Measurements from ENCODE around the gene PLD5.
"Not testable (repeated sequence)": the region's sequence is repeated elsewhere in the genome, so short reads cannot be mapped to it uniquely, and the experiment has no call there.

PLD5 gene

DNA sequence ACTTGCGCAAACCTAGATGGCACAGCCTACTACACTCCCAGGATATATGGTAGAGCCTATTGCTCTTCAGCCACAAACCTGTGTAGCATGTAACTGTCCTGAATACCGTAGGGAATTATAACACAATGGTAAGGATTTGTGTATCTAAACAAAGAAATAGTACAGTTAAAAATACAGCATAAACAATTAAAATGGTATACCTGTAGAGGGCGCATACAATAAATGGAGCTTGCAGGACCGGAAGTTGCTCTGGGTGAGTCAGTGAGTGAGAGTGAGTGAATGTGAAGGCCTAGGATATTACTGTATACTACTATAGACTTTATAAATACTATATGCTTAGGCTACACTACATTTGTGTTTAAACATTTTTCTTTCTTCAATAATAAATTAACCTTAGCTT lies 99.3 kb downstream of the PLD5 start:
- no peak for DNase-seq (ENCODE audit: low spot score)

DNA sequence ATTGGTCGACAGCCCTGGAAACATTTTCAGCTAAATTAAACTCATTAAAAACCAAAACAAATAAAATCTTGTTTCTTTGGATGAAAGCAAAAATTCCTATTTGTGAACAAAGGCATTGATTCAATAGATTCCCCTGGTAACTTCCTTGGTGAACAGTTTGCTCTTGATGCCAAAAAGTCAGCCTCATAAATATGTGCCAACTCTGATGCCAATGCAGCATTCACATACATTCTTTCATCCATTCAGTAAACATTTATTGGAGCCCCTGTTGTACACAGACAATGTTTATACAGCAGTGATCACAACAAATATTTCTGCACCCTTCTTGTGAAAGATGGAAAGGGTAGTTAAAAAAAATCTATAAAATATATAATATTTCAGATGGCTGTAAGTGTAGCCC lies 107.8 kb downstream of the PLD5 start:
- no peak for DNase-seq (ENCODE audit: low spot score)

DNA sequence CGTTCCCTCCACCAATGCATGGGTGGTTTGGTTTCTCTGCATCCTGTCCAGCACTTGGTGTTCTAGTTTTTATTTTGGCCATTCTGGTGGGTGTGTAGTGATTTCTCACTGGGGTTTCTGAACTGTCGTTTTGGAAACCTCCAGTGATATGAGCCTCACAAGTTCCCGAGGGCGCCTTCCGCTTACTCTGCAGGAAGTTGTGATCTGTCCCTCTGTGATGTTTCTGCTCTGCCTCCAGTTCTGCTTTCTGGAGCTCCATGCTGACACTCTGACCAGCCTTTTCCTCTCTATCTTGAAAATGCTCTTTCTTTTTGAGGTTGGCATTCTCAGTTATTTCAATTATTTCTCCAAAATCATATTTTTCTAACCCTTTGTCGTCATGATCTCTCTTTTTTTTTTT lies 111.6 kb downstream of the PLD5 start:
- DNase-seq (ENCODE audit: low spot score): no peak

DNA sequence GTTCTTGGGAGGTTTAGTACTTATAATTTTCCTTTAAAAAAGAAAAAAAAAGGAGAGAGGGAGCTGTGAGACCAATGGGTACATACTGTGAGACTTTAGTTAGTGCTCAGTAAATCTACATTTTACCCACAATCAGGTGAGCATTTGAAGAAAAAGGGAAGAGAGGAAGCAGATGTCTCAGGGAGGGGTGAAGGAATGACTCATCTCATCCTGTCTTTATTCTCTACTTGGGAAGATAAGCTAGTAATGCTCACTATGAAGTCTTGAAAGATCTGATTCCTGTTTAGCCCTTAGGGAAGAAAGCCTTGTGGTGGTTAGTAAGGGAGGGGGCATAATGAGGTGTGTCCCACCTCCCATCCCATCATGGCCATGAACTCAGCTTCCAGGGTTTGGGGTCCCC lies 112.6 kb downstream of the PLD5 start:
- no peak for DNase-seq (ENCODE audit: low spot score)

DNA sequence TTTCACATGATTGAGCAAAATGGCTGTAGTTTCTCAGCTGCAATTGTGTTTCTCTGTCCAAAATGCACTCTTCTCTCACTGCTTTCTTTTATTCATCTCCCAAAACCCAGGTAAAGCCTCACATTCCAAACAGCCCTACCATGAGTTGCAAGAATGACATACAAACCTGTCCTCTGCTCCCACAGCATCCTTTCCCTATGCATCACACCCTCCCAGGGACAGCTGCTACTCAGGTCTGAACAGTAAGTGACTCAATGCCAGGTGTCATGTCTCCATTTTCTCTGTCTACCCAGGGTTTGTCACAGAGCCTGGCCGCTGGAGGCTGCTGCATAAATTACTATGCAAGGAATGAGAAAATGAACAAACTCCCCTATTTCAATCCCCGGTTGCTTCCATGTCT lies 118.5 kb downstream of the PLD5 start:
- DNase-seq (ENCODE audit: low spot score): no peak

DNA sequence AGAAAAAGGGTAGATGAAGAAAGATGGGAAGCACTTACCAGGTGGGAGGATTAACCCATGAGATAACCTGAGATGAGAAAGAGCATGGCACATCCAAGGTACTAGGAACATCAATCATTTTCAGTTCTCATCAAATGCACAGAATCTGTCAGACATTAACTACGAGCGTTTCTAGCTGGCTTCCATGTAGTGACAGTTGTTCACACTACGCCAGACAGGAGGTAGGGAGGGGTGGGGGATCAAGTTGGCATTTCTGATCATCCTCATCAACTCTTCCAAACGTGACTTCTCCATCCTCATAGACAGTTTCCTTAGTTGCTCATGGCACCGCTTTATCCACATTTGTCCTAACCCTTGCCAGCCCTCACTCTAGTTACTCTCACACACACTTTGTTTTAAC lies 120.2 kb downstream of the PLD5 start:
- no peak for DNase-seq (ENCODE audit: low spot score)

DNA sequence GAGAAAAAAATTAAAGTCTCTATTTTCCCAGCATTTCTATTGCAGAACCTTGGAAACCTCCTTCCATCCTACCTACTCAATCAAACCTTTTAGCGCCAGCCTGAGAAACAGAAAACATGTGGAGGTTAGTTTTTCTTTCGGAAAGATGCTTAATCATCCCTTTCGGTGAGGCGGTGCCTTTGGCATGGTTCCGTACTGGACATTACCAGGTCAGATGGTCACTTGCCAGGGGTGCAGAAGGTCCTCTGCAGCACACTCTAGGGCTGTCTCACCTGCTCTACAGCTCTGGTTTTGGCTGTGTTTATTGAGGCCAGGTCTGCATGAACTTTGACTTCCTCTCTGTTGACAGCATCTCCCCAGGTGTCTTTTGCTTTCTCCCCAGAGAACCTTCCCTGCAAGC lies 121.5 kb downstream of the PLD5 start:
- DNase-seq (ENCODE audit: low spot score): no peak

DNA sequence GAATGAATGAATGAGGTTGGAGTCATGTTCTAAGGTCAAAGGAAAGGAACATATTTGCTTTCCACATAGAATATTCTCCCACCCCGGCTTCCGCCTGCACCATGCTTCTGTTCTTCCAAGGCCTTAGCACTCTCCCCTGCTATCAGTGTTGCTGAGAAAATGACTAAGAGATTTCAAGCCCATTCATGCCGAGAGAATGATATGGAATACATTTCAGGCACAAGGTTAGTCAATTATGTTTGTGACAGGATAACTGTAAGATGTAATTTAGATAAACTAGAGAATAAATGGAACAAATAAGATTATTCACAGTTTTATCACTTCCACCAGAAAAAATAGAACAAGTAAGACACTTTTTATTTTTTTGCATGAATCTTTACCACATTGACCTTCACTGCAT lies 122.6 kb downstream of the PLD5 start:
- DNase-seq (ENCODE audit: low spot score): no peak

DNA sequence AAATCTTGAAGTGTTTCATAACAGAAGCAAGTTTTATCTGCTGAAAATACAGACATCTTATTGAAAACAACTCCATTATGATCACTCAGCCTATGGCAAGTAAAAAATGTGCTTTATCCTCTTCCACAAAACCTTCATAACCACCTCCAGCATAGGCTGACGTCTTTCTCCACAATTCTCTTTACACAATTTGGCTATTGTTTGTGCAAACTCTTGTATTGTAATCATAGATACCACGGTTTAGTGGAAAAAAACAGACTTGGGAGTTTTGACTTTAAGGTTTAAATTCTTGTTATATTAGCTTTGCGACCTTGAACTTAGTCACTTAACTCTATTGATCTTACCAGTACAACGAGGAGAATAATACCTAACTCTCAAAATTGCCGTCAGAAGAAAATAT lies 126.1 kb downstream of the PLD5 start:
- DNase-seq (ENCODE audit: low spot score): no peak

DNA sequence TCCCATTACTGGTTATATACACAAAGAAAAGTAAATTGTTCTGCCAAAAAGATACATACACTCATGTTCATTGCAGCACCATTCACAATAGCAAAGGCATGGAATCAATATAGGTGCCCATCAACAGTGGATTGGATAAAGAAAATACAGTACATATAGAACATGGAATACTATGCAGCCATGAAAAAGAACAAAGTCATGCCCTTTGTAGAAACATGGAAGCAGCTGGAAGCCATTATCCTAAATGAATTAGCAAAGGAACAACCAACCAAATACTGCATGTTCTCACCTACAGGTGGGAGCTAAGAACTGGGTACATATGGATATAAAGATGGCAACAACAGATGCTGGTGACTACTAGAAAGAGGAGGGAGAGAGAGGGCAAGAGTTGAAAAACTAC lies 132.6 kb downstream of the PLD5 start:
- no peak for DNase-seq (ENCODE audit: low spot score)

DNA sequence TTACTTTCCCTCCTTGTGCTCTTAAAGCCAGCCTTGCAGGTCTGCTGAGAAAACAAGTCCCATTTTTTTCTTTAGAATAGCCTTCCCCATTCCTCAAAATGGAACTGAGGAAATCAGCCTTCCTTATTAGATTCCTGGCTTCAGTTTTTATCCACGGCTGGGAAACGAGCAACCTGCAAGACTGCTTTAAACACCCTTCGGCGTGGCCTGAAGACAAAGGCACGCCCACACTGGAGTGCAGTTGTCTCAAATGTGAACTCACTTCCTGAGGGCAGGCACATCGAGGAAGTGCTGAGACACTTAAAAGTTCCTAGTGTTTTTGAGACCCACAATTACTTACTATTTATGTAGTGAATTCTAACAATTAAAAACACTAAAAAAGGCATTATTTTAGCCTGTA lies 148.4 kb downstream of the PLD5 start:
- not testable (repeated sequence) for DNase-seq (ENCODE audit: low spot score)

DNA sequence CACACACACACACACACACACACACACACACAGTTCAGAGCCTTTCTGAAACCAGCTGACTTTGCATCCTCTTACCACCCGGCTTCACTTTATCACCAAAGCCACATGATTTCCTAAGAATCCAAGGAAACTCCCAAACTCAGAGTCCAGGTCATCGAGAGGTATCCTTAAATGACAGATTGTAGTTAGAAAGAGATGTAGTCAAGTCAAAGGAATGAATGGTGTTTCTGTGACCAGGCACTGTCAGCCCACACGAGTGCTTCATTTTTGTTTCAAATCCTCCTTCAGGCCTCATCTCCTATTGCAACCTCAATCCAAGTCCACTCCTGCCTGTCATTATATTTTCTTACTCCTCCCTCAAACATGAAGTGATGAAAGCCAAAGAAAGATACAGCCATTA lies 174.1 kb downstream of the PLD5 start:
- not testable (repeated sequence) for DNase-seq (ENCODE audit: low spot score)

DNA sequence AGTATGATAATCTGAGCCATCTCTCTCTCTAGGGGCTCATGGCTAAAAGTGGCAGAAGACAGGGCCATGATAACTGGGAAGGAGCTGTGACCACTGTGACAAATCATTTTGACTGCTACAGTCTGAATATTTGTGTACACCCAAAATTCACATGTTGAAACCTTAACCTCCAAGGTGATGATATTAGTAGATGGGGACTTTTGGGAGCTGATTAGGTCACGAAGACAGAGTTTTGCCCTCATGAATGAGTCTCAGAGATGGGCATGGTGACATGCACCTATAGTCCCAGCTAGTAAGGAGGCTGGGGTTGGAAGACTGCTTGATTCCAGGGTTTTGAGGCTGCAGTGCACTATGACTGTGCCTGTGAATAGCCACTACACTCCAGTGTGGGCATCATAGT lies 174.9 kb downstream of the PLD5 start:
- DNase-seq (ENCODE audit: low spot score): no peak

DNA sequence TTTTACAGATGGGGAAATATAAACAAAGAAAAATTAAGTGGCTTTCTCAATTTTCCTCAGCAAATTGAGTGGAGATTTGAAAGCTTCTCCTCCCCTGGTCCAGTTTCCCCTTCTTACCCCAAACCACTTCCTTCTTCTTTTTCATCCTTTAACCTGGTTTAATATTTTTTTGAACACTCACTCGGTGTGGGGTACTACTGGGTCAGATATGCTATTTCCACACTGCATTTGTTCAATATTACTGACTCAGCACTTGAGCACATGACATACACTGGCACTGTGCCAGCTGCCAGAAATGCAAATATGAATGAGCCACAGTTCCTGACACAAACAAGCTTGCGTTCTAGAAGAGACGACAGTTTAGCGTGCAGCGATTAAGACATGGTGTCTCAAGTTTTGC lies 193.6 kb downstream of the PLD5 start:
- not testable (repeated sequence) for DNase-seq (ENCODE audit: low spot score)

DNA sequence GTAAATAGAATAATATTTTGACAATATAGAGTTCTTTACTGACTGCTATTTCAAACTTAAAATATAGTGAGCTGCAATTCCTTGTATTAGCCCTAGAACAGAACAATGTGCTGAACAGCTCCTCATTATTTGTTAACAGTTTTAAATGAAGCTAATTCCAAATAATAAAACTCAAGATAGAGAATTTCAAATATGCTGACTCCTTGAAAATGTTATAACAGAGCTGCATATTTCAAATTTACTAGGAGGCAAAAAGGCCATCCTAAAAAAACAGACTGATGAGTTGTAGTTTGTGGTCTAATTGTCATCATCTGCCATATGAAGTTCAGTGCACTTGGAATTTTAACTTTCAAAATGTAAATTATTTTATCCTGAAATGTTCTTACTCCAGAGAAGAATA lies 197.1 kb downstream of the PLD5 start:
- DNase-seq (ENCODE audit: low spot score): not testable (repeated sequence)

DNA sequence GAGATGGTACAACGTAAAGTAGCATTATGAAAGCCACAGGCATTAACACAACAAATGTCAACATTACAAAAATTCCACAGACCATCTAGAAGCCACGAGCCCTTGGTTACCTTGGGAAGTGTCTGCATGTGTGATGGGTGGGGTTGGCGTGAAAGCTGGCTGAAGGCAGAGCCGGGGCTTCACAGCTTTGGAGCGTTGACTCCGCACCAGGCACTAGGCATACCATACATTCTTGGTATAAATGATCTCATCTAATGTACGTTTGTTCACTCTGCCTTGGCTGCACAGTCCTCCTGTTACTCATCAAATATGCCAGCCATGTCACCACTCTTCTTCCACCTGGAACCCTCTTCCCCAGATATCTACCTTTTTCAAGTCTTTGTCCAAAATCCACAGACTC lies 202.5 kb downstream of the PLD5 start:
- DNase-seq (ENCODE audit: low spot score): not testable (repeated sequence)

DNA sequence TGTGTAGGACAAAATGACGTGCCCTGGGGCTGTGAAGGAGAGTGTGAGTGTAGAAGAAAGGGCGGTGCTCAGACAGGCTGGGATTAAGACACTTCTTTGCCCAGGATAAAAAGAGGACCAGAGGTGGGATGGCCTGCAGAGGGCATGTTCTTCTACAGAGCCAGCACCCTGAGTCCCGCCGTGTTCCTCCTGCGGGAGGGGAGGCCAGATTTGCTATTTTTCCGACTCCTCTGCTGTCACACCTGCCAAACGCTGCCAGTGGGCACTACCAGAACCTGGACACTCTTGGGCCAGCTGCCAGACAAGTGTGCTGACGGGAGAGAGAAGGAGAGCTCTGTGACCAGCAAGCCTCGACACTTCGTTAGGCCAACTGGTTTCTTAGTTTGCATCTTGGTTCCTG lies 206.4 kb downstream of the PLD5 start:
- DNase-seq (ENCODE audit: low spot score): peak; percentile 46

DNA sequence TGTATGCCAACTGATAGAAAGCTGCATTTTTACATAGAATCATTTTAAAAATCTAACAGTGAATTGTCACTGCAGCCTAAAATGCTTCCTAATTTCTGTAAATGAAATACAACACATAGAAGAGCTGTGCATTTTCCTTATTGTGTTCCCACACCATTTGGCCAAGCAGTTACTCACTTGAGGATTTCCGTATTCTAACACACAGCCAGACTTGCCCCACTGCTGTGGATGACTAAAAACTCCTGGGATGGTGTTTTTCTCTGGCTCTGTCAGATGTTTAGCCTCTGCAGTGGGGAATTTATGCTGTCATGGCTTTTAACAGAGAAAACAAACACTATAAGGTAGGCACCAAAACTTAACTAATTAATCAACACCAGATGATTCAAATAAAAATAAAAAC lies 209.6 kb downstream of the PLD5 start:
- not testable (repeated sequence) for DNase-seq (ENCODE audit: low spot score)

DNA sequence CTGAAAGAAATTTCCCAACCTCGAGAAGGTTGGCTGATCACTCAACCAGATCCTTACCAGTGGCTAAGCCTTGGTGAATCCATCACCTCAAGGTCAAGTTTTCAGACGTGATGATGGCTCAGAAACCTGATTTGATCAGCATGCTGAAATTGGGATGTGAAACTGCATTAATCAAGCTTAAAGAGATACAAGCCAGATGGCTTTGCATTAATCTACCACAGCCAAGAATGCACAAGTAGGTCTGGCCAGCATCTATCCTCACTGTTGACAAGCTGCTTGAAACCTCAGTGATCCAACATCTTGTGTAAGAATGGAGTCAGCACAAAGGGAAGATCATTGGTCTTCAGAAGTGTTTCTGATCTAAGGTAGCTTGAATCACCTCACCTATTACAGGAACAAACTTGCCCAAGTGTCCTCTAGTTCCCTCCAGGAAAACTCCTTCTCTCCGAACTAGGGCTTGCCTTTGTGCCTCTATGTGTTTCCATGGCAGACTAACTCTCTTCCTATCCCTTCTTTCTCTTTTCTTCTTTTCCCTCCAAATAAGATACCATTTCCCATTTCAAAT lies 210.3 kb downstream of the PLD5 start:
- not testable (repeated sequence) for DNase-seq (ENCODE audit: low spot score)

DNA sequence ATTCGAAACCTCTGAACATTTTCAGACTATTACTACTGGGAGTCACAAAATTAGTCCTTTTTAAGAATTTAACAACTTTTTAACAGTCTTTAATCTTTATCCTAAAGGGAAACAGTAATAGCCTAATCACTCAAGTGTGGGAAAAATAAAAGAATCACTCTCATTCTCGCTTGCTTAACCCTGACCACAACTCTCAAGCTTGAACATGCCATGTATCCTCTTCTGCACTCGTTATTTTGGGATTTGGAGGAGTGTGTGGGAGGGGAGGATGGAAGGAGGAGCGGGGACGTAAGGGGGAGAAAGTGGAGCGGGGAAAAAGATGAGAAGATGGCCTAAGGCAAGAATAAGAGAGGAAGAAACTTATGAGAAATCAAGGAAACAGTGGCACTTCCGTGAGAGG lies 215.8 kb downstream of the PLD5 start:
- not testable (repeated sequence) for DNase-seq (ENCODE audit: low spot score)

DNA sequence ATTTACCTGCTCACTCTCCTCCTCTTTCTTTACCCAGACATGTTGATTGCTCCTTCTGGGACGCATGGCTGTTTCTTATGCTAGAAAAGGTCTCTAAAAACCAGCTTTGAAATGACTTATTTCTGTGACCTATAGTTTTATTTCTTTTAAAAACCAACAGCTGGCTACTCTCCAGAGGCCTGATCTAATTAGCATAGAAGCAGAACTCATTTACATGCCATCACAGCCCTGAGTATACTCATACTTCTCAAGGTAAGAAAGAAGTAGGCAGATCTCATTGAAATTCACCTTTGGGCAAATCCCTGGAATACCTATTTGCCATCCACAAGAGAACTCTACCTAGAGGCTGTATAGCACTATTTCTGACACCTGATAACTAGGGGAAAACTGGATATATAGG lies 230.7 kb downstream of the PLD5 start:
- not testable (repeated sequence) for DNase-seq (ENCODE audit: low spot score)

DNA sequence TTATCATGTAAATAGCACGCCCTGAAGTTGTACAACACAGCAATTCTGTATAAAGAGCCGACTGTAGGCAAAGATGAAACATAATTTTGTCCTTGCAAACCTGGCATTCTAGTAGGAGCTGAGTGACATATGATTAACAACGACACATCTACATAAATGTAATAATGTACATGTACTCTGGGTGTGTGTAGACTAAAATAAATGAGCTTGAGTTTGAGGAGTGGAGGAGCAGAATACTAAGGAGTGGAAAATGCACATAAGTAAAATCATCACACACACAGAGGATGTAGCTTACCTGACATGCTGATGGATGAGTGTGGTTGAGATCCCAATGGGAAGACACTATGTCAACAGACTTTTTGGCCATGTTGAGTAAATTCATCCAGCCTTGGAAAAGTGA lies 236.4 kb downstream of the PLD5 start:
- not testable (repeated sequence) for DNase-seq (ENCODE audit: low spot score)

DNA sequence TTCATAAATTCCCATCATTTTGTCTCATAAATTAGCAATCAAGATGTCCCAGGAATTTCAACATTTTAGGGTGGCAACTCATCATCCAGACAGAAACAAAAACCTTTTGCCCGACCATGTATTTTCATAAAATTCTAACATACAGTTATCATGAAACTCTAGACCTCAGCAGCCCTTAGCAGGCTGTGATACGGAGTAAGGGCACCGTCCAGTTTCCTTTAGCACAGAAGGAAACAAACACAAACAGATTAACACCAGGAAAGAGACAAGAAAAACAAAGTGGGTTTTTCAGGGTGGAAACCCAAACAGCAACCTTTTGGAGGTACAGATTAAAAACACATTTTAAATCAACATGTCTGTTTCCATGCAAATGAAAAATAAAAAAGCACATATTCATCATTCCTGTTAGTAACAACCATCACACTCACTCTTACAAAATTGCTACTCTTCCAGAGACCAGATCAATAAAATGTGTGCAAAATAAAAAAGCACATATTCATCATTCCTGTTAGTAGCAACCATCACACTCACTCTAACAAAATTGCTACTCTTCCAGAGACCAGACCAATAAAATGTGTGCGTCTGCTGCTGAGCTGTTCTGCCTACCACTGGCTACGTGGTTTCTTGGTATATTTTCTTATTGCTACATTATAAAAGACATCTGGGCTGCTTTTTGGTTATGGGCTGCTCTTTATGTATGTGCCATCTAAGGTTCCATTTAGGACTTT lies 241.6 kb downstream of the PLD5 start:
- not testable (repeated sequence) for DNase-seq (ENCODE audit: low spot score)

DNA sequence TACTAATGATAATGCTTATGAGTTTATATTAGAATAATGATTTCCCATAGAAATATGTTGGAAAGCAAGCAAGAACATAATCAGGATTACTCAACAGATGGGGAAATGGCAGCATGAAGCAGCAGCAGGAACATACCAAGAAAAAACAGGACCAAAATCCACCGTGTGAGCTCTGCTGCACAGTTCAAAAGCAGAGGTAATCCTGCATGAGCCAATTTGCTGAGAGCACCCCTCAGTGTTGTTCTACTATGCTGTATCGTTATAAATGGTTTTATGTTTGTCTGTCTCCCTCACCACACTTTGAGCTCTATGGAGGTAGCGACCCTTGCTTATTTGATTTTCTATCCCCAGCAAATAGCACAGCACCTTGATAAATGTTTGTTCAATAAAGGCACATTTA lies 246.1 kb downstream of the PLD5 start:
- DNase-seq (ENCODE audit: low spot score): not testable (repeated sequence)
